Loucy (cell line): ENCODE measurements around the gene ASCC1.

Experiments used
- H2AFZ ChIP-seq: fragments of 200-600 bp; sonication (generic); 2 replicates; pipeline ENCODE4 v1.6.0; 2016; ENCODE audit warnings: antibody characterized with exemption, mild to moderate bottlenecking, low read length, moderate library complexity
- H3F3A ChIP-seq: fragments of 200-600 bp; 2 replicates; pipeline ENCODE4 v1.6.0; 2016; ENCODE audit warnings: antibody characterized with exemption, low read depth, mild to moderate bottlenecking
- H3K27me3 ChIP-seq: fragments of 200-600 bp; sonication (generic); 2 replicates; pipeline ENCODE4 v1.6.1; 2014; ENCODE audit warnings: low read length, mild to moderate bottlenecking; ENCODE audit not compliant: insufficient read depth, poor library complexity, severe bottlenecking
- H3K36me3 ChIP-seq: fragments of 200-600 bp; sonication (generic); 2 replicates; pipeline ENCODE4 v1.6.1; 2016; ENCODE audit warnings: low read length; ENCODE audit not compliant: insufficient read depth
- H3K4me1 ChIP-seq: fragments of 200-600 bp; sonication (generic); 2 replicates; pipeline ENCODE4 v1.5.1; 2014; ENCODE audit warnings: low read length, mild to moderate bottlenecking; ENCODE audit not compliant: insufficient read depth, poor library complexity, severe bottlenecking
- H3K4me2 ChIP-seq: fragments of 200-600 bp; sonication (generic); 2 replicates; pipeline ENCODE4 v1.6.0; 2014; ENCODE audit warnings: antibody characterized with exemption, low read length, low read depth, mild to moderate bottlenecking; ENCODE audit not compliant: poor library complexity, severe bottlenecking
- H3K4me3 ChIP-seq: fragments of 200-600 bp; sonication (generic); 2 replicates; pipeline ENCODE4 v1.5.1; 2014; ENCODE audit warnings: low read length, mild to moderate bottlenecking, mixed read lengths; ENCODE audit not compliant: poor library complexity, severe bottlenecking
- H3K79me2 ChIP-seq: fragments of 200-600 bp; sonication (generic); 2 replicates; pipeline ENCODE4 v1.6.1; 2014; ENCODE audit warnings: low read length; ENCODE audit not compliant: insufficient read depth
- H3K9ac ChIP-seq: fragments of 200-600 bp; sonication (generic); 2 replicates; pipeline ENCODE4 v1.6.0; 2014; ENCODE audit warnings: mild to moderate bottlenecking, low read depth, low read length, moderate library complexity; ENCODE audit not compliant: poor library complexity, severe bottlenecking
- H3K9me2 ChIP-seq: fragments of 200-600 bp; sonication (generic); replicated peaks from 2 replicates; pipeline ENCODE4 v1.6.1; 2016; ENCODE audit warnings: low read depth, low read length, mixed read lengths
- H3K9me3 ChIP-seq: fragments of 200-600 bp; sonication (generic); 2 replicates; pipeline ENCODE4 v1.6.1; 2014; ENCODE audit warnings: mild to moderate bottlenecking, antibody characterized with exemption, low read length, low read depth; ENCODE audit not compliant: insufficient read depth
- H4K20me1 ChIP-seq: fragments of 200-600 bp; sonication (generic); 2 replicates; pipeline ENCODE4 v1.6.0; 2014; ENCODE audit warnings: antibody characterized with exemption, low read length, mild to moderate bottlenecking; ENCODE audit not compliant: insufficient read depth, poor library complexity, severe bottlenecking
- CTCF ChIP-seq: fragments of 200-600 bp; sonication (generic); conservative IDR thresholded peaks from 2 replicates; pipeline ENCODE4 v1.5.1; 2014; ENCODE audit warnings: mild to moderate bottlenecking, antibody characterized with exemption, low read length
- EZH2phosphoT487 ChIP-seq: fragments of 200-600 bp; IDR thresholded peaks from 2 replicates; pipeline ENCODE4 v1.6.1; 2018; ENCODE audit warnings: antibody characterized with exemption, mild to moderate bottlenecking, moderate library complexity, borderline replicate concordance

Gene ASCC1

GRCh38 chr10:72171175-72171630 is 44.9 kb downstream of the ASCC1 start:
- TF ChIP-seq CTCF, result no peak
- no peak for TF ChIP-seq EZH2phosphoT487
- Histone ChIP-seq H3K79me2 (peaks cover 1% of the 10 kb centered on the region; the same call in 1 of the 2 replicates), H3K9me2 (no peaks in the 10 kb centered on the region), H3K4me3 (no peak overlapping the region), H3F3A (no peaks in the 10 kb centered on the region), H3K27me3 (no peaks in the 10 kb centered on the region), H3K9ac (no peak overlapping the region), H2AFZ (no peak overlapping the region), H3K4me1 (peaks cover 12% of the 10 kb centered on the region), H3K4me2 (no peak overlapping the region), H4K20me1 (no peaks in the 10 kb centered on the region), H3K9me3 (no peaks in the 10 kb centered on the region), H3K36me3 (peaks cover 4% of the 10 kb centered on the region; the same call in 1 of the 2 replicates)

GRCh38 chr10:72170733-72171132 is 45.3 kb downstream of the ASCC1 start:
- peaks cover 9% of the 10 kb centered on the region for H3K4me1 ChIP-seq
- H3K27me3 ChIP-seq, result no peaks in the 10 kb centered on the region
- H3K4me3 ChIP-seq, result no peak overlapping the region
- no peaks in the 10 kb centered on the region for H3F3A ChIP-seq
- no peaks in the 10 kb centered on the region for H3K9me2 ChIP-seq
- TF ChIP-seq EZH2phosphoT487, result no peak
- no peak for TF ChIP-seq CTCF
- no peak overlapping the region for H3K9ac ChIP-seq
- no peaks in the 10 kb centered on the region for H3K9me3 ChIP-seq
- H3K79me2 ChIP-seq, result peaks cover 6% of the 10 kb centered on the region; the same call in 1 of the 2 replicates
- H2AFZ ChIP-seq, result no peak overlapping the region
- no peaks in the 10 kb centered on the region for H4K20me1 ChIP-seq
- H3K36me3 ChIP-seq, result peaks cover 4% of the 10 kb centered on the region; the same call in 1 of the 2 replicates
- H3K4me2 ChIP-seq, result no peak overlapping the region

- H3K27me3 ChIP-seq, result no peaks in the 10 kb centered on the region
- H3K4me2 ChIP-seq, result no peak overlapping the region
Observed at GRCh38 chr10:72170263-72170662, 45.8 kb downstream of the ASCC1 start.

More at GRCh38 chr10:72170263-72170662, 45.8 kb downstream of the ASCC1 start:
- H3K79me2 ChIP-seq, result peaks cover 10% of the 10 kb centered on the region; the same call in 1 of the 2 replicates
- peaks cover 4% of the 10 kb centered on the region; the same call in 1 of the 2 replicates for H3K36me3 ChIP-seq
- no peak overlapping the region for H3K9ac ChIP-seq
- TF ChIP-seq EZH2phosphoT487 (no peak), CTCF (no peak)
- peaks cover 4% of the 10 kb centered on the region for H3K4me1 ChIP-seq
- H2AFZ ChIP-seq, result no peak overlapping the region
- H3K4me3 ChIP-seq, result no peak overlapping the region
- no peaks in the 10 kb centered on the region for H3K9me2 ChIP-seq
- H4K20me1 ChIP-seq, result no peaks in the 10 kb centered on the region
- no peaks in the 10 kb centered on the region for H3K9me3 ChIP-seq
- no peaks in the 10 kb centered on the region for H3F3A ChIP-seq
